OCI-LY7 (cell line): Measurements from ENCODE around the gene ABCG5. TPM values are rescaled to one million over a fixed set of nuclear protein-coding genes. Genes with fewer than 3 reads are reported as not detected.
A peak's percentile ranks its signal among the peaks of the same experiment; 100 is the strongest.

Experiments used
- BruUV-seq: library from RNA; stranded (reverse); fragments of 400-500 nt; replicated peaks from 2 replicates; lab custom pipeline; 2021; lab: Mats Ljungman, UMichigan
- CTCF ChIA-PET: fragments of 300-600 bp; sonication (Branson Sonifier 250); formaldehyde crosslinking; loops from one replicate; lab custom pipeline; 2022; ENCODE audit warnings: antibody characterized with exemption; ENCODE audit not compliant: unreplicated experiment; lab: Charles Lee
- POLR2A ChIA-PET: fragments of 300-600 bp; sonication (Branson Sonifier 250); formaldehyde crosslinking; loops from one replicate; lab custom pipeline; 2022; ENCODE audit warnings: antibody characterized with exemption; lab: Charles Lee
- DNase-seq: peaks from one replicate; pipeline ENCODE4 v3.0.0-alpha.2; 2015; ENCODE audit warnings: low spot score
- H2AFZ ChIP-seq: fragments of 200-600 bp; sonication (generic), shearing (Covaris generic); 2 replicates; pipeline ENCODE4 v1.6.1; 2014; ENCODE audit warnings: mild to moderate bottlenecking, antibody characterized with exemption, low read length, moderate library complexity
- H3K27ac ChIP-seq: fragments of 200-600 bp; sonication (generic); 2 replicates; pipeline ENCODE4 v1.5.1; 2014; ENCODE audit warnings: mixed run types, low read depth, mild to moderate bottlenecking, moderate library complexity, low read length, inconsistent platforms; ENCODE audit not compliant: poor library complexity, severe bottlenecking
- H3K36me3 ChIP-seq: fragments of 200-600 bp; sonication (generic); 2 replicates; pipeline ENCODE4 v1.6.1; 2014; ENCODE audit warnings: mild to moderate bottlenecking, antibody characterized with exemption, low read length, moderate library complexity, mixed read lengths; ENCODE audit not compliant: insufficient read depth
- H3K4me1 ChIP-seq: fragments of 200-600 bp; sonication (generic); 2 replicates; pipeline ENCODE4 v1.5.1; 2014; ENCODE audit warnings: mild to moderate bottlenecking, low read length; ENCODE audit not compliant: insufficient read depth, poor library complexity, severe bottlenecking
- H3K4me2 ChIP-seq: fragments of 200-600 bp; sonication (generic); 2 replicates; pipeline ENCODE4 v1.6.1; 2014; ENCODE audit warnings: mild to moderate bottlenecking, low read length
- H3K4me3 ChIP-seq: fragments of 200-600 bp; sonication (generic); 2 replicates; pipeline ENCODE4 v1.5.1; 2014; ENCODE audit warnings: mild to moderate bottlenecking, low read depth, low read length; ENCODE audit not compliant: poor library complexity, severe bottlenecking
- H3K79me2 ChIP-seq: fragments of 200-600 bp; sonication (generic); 2 replicates; pipeline ENCODE4 v1.6.1; 2016; ENCODE audit warnings: low read depth, mild to moderate bottlenecking, low read length, moderate library complexity, mixed read lengths; ENCODE audit not compliant: insufficient read depth
- H3K9me2 ChIP-seq: fragments of 200-600 bp; sonication (generic); 2 replicates; pipeline ENCODE4 v1.6.1; 2016; ENCODE audit warnings: mild to moderate bottlenecking, low read length, mixed read lengths; ENCODE audit not compliant: insufficient read depth
- H3K9me3 ChIP-seq: fragments of 200-600 bp; sonication (generic); 2 replicates; pipeline ENCODE4 v1.6.1; 2014; ENCODE audit warnings: mild to moderate bottlenecking, mixed run types, low read length, mixed read lengths
- H4K20me1 ChIP-seq: fragments of 200-600 bp; sonication (generic); 2 replicates; pipeline ENCODE4 v1.6.1; 2014; ENCODE audit warnings: mild to moderate bottlenecking, antibody characterized with exemption, low read length, moderate library complexity, mixed read lengths; ENCODE audit not compliant: insufficient read depth
- EZH2phosphoT487 ChIP-seq: fragments of 200-600 bp; sonication (generic); IDR thresholded peaks from 2 replicates; pipeline ENCODE4 v1.6.1; 2018; ENCODE audit warnings: low read depth, borderline replicate concordance, mild to moderate bottlenecking, mixed run types, antibody characterized with exemption, low read length, moderate library complexity, mixed read lengths
- intact Hi-C: fragments of 100-400 bp; cut with micrococcal nuclease; formaldehyde crosslinking; loops from one replicate; pipeline ENCODE4 v1.10.0; 2022; ENCODE audit not compliant: unreplicated experiment
- total RNA-seq, 2 experiments: library from RNA; depleted of rRNA in 1 of 2; stranded (reverse); fragments of >200 nt in 1 of 2; shearing (Covaris generic) in 1 of 2; gene quantifications; 2 replicates each; pipeline ENCODE4 v1.2.3, GENCODE V29; 2014 to 2022
- TF ChIP-seq, protein P1 (sequence below): fragments of 200-600 bp; sonication (generic); conservative IDR thresholded peaks from 2 replicates; pipeline ENCODE4 v1.5.1; 2014; ENCODE audit warnings: mild to moderate bottlenecking, antibody characterized with exemption, low read length, moderate library complexity, mixed read lengths

The ABCG5 gene
- total RNA-seq, 2 experiments from 2014 or later: not detected

- Histone ChIP-seq H3K4me3 (no peak overlapping the region), H3K9me3 (no peaks in the 10 kb centered on the region), H3K4me2 (no peak overlapping the region), H2AFZ (no peak overlapping the region), H3K4me1 (no peaks in the 10 kb centered on the region), H4K20me1 (no peaks in the 10 kb centered on the region), H3K27ac (no peak overlapping the region), H3K79me2 (no peaks in the 10 kb centered on the region), H3K36me3 (no peaks in the 10 kb centered on the region), H3K9me2 (no peaks in the 10 kb centered on the region)
- no peak for DNase-seq
- ChIA-PET CTCF (no interaction called here), POLR2A (no interaction called here)
- BruUV-seq: no TSS peak
- intact Hi-C loops: no loop called here
- TF ChIP-seq, protein P1, sequence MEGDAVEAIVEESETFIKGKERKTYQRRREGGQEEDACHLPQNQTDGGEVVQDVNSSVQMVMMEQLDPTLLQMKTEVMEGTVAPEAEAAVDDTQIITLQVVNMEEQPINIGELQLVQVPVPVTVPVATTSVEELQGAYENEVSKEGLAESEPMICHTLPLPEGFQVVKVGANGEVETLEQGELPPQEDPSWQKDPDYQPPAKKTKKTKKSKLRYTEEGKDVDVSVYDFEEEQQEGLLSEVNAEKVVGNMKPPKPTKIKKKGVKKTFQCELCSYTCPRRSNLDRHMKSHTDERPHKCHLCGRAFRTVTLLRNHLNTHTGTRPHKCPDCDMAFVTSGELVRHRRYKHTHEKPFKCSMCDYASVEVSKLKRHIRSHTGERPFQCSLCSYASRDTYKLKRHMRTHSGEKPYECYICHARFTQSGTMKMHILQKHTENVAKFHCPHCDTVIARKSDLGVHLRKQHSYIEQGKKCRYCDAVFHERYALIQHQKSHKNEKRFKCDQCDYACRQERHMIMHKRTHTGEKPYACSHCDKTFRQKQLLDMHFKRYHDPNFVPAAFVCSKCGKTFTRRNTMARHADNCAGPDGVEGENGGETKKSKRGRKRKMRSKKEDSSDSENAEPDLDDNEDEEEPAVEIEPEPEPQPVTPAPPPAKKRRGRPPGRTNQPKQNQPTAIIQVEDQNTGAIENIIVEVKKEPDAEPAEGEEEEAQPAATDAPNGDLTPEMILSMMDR: no peak
- TF ChIP-seq EZH2phosphoT487: no peak
Measured at GRCh38 chr2:43879261-43879660, 40.6 kb upstream of the ABCG5 start.

DNA sequence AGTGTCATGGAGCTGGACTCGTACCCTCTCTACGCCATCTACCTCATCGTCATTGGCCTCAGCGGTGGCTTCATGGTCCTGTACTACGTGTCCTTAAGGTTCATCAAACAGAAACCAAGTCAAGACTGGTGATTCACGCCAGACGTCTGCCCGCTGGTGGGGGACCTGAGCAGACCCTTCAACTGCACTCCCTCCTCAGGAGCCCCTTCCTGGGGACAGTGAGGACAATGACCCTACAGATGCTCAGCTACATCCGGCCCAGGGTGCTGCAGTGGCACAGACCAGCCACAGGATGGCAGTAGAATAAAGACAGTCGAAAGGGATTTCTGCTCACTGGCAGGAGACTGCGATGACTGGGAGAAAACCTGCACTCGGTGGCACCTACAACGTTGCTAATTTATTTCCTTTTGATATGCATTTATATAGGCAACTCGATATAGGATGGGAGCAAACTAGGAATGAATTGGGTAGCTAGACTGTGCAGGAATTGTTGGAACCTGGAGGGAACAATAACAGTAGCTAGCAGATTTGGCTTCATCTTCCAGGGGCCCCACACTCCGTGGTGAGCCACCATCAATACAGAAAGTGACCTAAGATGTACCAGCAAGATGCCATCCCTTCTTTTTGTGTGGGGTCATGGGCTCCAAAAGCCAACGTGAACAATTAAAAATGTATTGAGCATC lies 39.3 kb upstream of the ABCG5 start:
- Histone ChIP-seq H3K79me2 (no peaks in the 10 kb centered on the region), H4K20me1 (no peaks in the 10 kb centered on the region), H3K9me2 (no peaks in the 10 kb centered on the region), H3K4me2 (no peak overlapping the region), H3K4me3 (no peak overlapping the region), H3K27ac (no peak overlapping the region), H3K9me3 (no peaks in the 10 kb centered on the region), H3K36me3 (no peaks in the 10 kb centered on the region), H3K4me1 (no peaks in the 10 kb centered on the region), H2AFZ (no peak overlapping the region)
- peak; percentile 63 for DNase-seq
- intact Hi-C loops: no loop called here
- BruUV-seq: no TSS peak
- ChIA-PET POLR2A (interaction anchor here (0.5 to 0.9 kb wide), 3 partner anchors 25 to 122 kb away, joined by 3 to 4 read pairs (median 3); no protein-coding TSS in a partner anchor), CTCF (no interaction called here)
- TF ChIP-seq, protein P1: peak; percentile 93
- no peak for TF ChIP-seq EZH2phosphoT487

DNA sequence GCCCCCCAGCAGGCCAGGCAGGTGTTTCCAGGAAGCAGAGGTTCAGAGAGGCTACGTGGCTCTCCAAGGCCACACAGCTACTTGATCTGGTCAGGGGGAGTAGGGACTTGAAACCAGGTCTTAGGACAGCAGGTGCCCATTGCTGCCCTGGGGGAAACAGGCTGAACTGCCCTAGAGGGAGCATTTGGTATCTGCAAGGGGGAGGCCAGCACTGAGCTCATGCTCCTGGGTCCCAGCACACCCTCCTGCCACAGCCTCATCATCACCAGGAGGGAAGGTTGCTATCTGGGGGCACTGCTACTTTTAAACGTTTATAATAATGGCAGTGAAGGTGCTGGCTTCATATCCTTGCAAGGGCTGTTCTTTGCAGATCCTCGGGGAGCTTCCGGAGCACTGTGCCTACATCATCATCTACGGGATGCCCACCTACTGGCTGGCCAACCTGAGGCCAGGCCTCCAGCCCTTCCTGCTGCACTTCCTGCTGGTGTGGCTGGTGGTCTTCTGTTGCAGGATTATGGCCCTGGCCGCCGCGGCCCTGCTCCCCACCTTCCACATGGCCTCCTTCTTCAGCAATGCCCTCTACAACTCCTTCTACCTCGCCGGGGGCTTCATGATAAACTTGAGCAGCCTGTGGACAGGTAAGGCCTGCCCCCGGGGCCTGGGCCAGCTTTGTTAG lies 36.3 kb upstream of the ABCG5 start:
- H2AFZ ChIP-seq: no peak overlapping the region
- no peaks in the 10 kb centered on the region for H4K20me1 ChIP-seq
- BruUV-seq: no TSS peak
- no peak overlapping the region for H3K4me3 ChIP-seq
- no peaks in the 10 kb centered on the region for H3K79me2 ChIP-seq
- CTCF ChIA-PET: no interaction called here
- H3K9me2 ChIP-seq: no peaks in the 10 kb centered on the region
- no peak overlapping the region for H3K4me2 ChIP-seq
- intact Hi-C loops: no loop called here
- H3K4me1 ChIP-seq: no peaks in the 10 kb centered on the region
- POLR2A ChIA-PET: interaction anchor here (0.6 kb wide), 1 partner anchor 67 kb away, joined by 3 read pairs; no protein-coding TSS in a partner anchor
- TF ChIP-seq EZH2phosphoT487: no peak
- TF ChIP-seq, protein P1: no peak
- H3K27ac ChIP-seq: no peak overlapping the region
- DNase-seq: no peak
- no peaks in the 10 kb centered on the region for H3K36me3 ChIP-seq
- H3K9me3 ChIP-seq: no peaks in the 10 kb centered on the region
